Umbilical cord (tissue), 2 donors: Measurements from ENCODE around the gene TRIM8. TPM values are rescaled to one million over a fixed set of nuclear protein-coding genes. Genes with fewer than 3 reads are reported as not detected.
"Not testable (repeated sequence)": the region's sequence is repeated elsewhere in the genome, so short reads cannot be mapped to it uniquely, and the experiment has no call there.

Experiments used
- DNase-seq: peaks from one replicate; pipeline ENCODE4 v3.0.0-alpha.2; 2015; ENCODE audit warnings: low spot score
- total RNA-seq: library from RNA; depleted of rRNA; stranded (reverse); fragments of >200 nt; gene quantifications from one replicate; pipeline ENCODE4 v1.2.3, GENCODE V29; 2014; ENCODE audit warnings: low replicate concordance; ENCODE audit not compliant: insufficient read depth

TRIM8 gene
- total RNA-seq, 1 donor from 2014 or later: 31.3 TPM

DNA sequence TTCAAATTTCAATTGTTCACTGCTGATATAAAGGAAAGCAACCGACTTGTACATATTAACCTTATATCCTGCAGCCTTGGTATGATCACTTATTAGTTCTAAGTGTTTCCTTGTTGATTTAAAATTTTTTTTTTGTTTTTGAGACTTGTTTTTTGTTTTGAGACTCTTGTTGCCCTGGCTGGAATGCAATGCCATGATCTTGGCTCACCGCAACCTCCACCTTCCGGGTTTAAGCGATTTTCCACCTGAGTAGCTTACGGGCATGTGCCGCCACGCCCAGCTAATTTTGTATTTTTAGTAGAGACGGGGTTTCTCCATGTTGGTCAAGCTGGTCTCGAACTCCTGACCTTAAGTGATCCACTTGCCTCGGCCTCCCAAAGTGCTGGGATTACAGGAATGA lies 51.1 kb downstream of the TRIM8 start:
- DNase-seq: not testable (repeated sequence)

DNA sequence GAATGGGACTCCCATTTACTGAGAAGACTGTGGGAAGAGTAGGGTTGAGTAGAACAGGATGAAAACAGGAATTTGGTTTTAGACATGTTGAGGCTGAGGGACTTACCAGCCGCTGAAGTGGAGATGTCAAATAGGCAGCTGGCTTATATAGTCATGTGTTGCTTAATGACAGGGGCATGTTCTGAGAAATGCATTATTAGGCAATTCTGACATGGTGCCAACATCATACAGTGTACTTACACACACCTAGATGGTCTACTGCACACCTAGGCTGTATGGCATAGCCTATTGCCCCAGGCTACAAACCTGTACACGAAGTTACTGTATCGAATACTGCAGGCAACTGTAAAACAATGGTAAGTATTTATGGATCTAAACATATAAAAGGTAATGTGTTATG lies 52.5 kb downstream of the TRIM8 start:
- DNase-seq: no peak

DNA sequence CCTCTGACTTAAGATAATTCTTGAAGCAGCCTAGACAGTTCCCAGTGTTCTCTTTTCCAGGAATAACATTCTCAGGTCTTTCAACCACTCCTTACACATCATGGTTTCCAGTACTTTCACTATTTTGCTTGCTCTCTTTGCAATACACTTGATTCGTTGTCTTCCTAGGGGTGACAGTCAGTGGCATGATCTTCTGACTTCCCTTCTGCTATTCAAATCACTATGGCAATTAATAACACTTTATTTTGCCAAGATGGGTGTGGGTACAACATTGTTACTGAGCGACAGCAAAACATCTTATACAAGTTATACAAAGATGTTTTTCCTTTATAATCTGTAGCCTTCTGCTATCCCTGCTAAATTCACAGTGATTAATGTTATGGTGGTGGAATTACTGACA lies 54.6 kb downstream of the TRIM8 start:
- DNase-seq: no peak

DNA sequence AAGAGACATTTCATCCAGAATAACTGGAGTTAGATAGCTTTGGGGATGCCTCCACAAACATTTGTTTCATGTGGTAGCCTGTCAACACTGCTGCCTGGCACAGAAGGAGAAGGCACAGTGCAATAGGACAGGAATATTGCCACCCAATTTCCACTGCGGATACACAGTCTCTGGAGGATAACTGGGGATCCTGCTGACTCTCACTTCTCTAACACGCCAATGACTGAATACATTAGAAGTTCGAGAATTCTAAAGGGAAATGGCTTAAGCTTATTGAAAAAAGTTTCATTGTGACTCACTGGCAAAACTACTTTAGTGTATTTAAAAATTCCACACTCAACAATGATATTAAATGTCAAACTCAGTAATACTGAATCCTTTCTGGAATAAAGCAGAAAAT lies 57.0 kb downstream of the TRIM8 start:
- DNase-seq: no peak

DNA sequence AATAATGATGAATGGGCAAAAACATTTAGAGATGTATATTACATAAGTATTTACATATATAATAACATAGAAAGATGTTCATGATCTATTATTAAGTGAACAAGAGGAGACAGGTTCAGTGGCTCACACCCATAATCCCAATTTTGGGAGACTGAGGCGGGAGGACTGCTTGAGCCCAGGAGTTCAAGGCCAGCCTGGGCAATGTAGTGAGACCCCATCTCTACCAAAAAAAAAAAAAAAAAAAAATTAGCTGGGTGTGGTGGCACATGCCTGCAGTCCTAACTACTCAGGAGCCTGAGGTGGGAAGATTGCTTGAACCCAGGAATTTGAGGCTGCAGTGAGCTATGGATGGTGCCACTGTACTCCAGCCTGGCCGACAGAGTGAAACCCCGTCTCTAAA lies 57.5 kb downstream of the TRIM8 start:
- DNase-seq: no peak

DNA sequence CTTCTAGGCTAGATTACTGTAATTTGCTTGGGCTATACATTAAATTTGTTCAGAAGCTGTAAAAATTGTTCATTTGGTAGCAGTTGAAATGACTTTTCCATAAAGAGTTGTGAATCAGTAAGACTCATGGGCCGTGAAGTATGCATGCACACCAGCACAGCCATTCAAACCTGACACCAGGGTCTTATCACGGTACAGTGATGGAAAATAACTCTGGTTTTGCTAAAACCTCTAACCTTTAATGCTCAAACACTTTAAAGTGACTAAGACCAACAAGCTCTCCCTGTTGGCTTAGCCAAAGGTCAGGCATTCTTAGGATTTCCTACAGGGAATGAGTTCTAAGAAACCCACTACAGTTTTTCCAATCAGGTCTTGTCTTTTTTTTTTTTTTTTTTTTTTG lies 58.5 kb downstream of the TRIM8 start:
- DNase-seq: no peak

DNA sequence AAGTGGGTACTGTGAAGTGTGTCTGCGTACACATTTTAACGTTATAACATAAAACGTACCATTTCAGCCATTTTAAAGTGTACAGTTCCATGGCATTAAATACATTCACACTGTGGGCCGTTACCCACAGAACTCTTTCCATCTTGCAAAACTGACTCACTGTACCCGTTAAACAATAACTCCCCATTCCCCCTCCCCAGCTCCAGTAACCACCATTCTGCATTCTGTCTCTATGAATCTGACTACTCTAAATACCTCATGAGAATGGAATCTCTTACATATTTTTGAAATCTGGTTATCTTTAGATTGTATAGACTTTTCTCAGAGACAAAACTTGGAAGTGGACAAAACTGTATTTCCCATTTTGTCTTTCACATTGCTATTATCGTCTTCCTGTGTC lies 60.6 kb downstream of the TRIM8 start:
- no peak for DNase-seq

DNA sequence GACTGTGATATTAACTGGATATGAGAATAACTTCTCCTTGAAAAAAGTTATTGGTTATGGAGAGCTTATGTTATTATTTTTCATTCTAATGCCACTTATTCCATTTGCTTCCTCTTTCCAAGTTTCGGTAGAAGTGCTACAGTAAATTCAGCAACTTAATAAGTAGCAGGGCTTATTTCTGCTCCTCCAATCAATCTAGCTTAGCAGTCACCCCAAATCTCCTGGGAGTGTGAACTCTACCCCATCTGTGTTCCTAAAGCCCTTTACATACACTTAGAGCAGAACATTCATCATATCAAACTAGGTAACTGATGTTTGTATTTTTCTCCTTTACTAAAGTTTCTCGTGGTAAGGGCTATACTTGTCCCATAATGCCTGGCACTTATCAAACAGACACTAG lies 61.3 kb downstream of the TRIM8 start:
- no peak for DNase-seq

Other genes with a start within 250 kb of the TRIM8 start
- gene NFKB2, start 248.8 kb upstream of the TRIM8 start, total RNA-seq: 13.5 TPM
- 11.6 TPM for gene PSD, start 225.7 kb upstream of the TRIM8 start, total RNA-seq
- gene FBXL15, start 223.6 kb upstream of the TRIM8 start, total RNA-seq: 20.2 TPM
- gene CUEDC2, start 211.9 kb upstream of the TRIM8 start, total RNA-seq: 22.9 TPM
- not detected for gene C10orf95, start 192.9 kb upstream of the TRIM8 start, total RNA-seq
- 42.1 TPM for gene ACTR1A, start 141.8 kb upstream of the TRIM8 start, total RNA-seq
- gene SUFU, start 140.5 kb upstream of the TRIM8 start, total RNA-seq: 5.5 TPM
- gene ARL3, start 69.9 kb downstream of the TRIM8 start, total RNA-seq: 7.2 TPM
- 9.4 TPM for gene SFXN2, start 70.2 kb downstream of the TRIM8 start, total RNA-seq
- 35.9 TPM for gene WBP1L, start 99.5 kb downstream of the TRIM8 start, total RNA-seq
- 1.2 TPM for gene CYP17A1, start 192.9 kb downstream of the TRIM8 start, total RNA-seq
- 59.2 TPM for gene BORCS7, start 209.8 kb downstream of the TRIM8 start, total RNA-seq
- gene AS3MT, start 225.0 kb downstream of the TRIM8 start, total RNA-seq: 4.8 TPM